ENCODE data around the gene TCF7. TPM values are rescaled to one million over a fixed set of nuclear protein-coding genes. Genes with fewer than 3 reads are reported as not detected.

The TCF7 gene
- total RNA-seq, 1 donor from 2014 or later, result 11.7 TPM

GRCh38 chr5:134131165-134131564 lies 16.7 kb downstream of the TCF7 start:
- Mint-ChIP-seq H3K4me3 (no peak overlapping the region), H3K27ac (no peak overlapping the region), H3K36me3 (peaks cover 13% of the 10 kb centered on the region), H3K9me3 (no peaks in the 10 kb centered on the region), H3K4me1 (ENCODE audit: unreplicated experiment) (peaks cover 9% of the 10 kb centered on the region), H3K27me3 (no peaks in the 10 kb centered on the region)
- no peak for TF ChIP-seq CTCF (conservative IDR thresholded peaks at IDR 0.05)
- DNase-seq (ENCODE audit: extremely low spot score, unreplicated experiment), result no peak

- H3K9me3 Mint-ChIP-seq, result no peaks in the 10 kb centered on the region
- no peak overlapping the region for H3K4me3 Mint-ChIP-seq
- no peak overlapping the region for H3K27ac Mint-ChIP-seq
- H3K27me3 Mint-ChIP-seq, result no peaks in the 10 kb centered on the region
- H3K36me3 Mint-ChIP-seq, result peaks cover 13% of the 10 kb centered on the region
- peaks cover 9% of the 10 kb centered on the region for H3K4me1 Mint-ChIP-seq (ENCODE audit: unreplicated experiment)
- no peak for DNase-seq (ENCODE audit: extremely low spot score, unreplicated experiment)
- TF ChIP-seq CTCF (conservative IDR thresholded peaks at IDR 0.05), result no peak
Measured at GRCh38 chr5:134131578-134132350, 17.3 kb downstream of the TCF7 start.

- Mint-ChIP-seq H3K4me1 (ENCODE audit: unreplicated experiment) (peaks cover 9% of the 10 kb centered on the region), H3K27me3 (no peaks in the 10 kb centered on the region), H3K9me3 (no peaks in the 10 kb centered on the region), H3K4me3 (no peak overlapping the region), H3K36me3 (peaks cover 13% of the 10 kb centered on the region), H3K27ac (no peak overlapping the region)
- TF ChIP-seq CTCF (conservative IDR thresholded peaks at IDR 0.05), result no peak
- DNase-seq (ENCODE audit: extremely low spot score, unreplicated experiment), result no peak
Measured at GRCh38 chr5:134132372-134133187, 18.1 kb downstream of the TCF7 start.

GRCh38 chr5:134133188-134133994 lies 18.9 kb downstream of the TCF7 start:
- H3K4me1 Mint-ChIP-seq (ENCODE audit: unreplicated experiment), result peaks cover 9% of the 10 kb centered on the region
- no peak for DNase-seq (ENCODE audit: extremely low spot score, unreplicated experiment)
- peaks cover 13% of the 10 kb centered on the region for H3K36me3 Mint-ChIP-seq
- TF ChIP-seq CTCF (conservative IDR thresholded peaks at IDR 0.05), result no peak
- H3K9me3 Mint-ChIP-seq, result no peaks in the 10 kb centered on the region
- H3K27ac Mint-ChIP-seq, result no peak overlapping the region
- no peak overlapping the region for H3K4me3 Mint-ChIP-seq
- no peaks in the 10 kb centered on the region for H3K27me3 Mint-ChIP-seq

GRCh38 chr5:134133995-134134541 lies 19.6 kb downstream of the TCF7 start:
- no peak for TF ChIP-seq CTCF (conservative IDR thresholded peaks at IDR 0.05)
- Mint-ChIP-seq H3K9me3 (no peaks in the 10 kb centered on the region), H3K4me1 (ENCODE audit: unreplicated experiment) (peaks cover 9% of the 10 kb centered on the region), H3K27ac (no peak overlapping the region), H3K36me3 (peaks cover 13% of the 10 kb centered on the region), H3K4me3 (no peak overlapping the region), H3K27me3 (no peaks in the 10 kb centered on the region)
- no peak for DNase-seq (ENCODE audit: extremely low spot score, unreplicated experiment)
